SU-DHL-6 (cell line): ENCODE data around the gene ABR.

Experiments
- H2AFZ ChIP-seq: fragments of 200-600 bp; sonication (generic); 2 replicates; pipeline ENCODE4 v1.6.1; 2014; ENCODE audit warnings: low read depth, mild to moderate bottlenecking, moderate library complexity, mixed read lengths, antibody characterized with exemption, low read length; ENCODE audit not compliant: severe bottlenecking
- H3F3A ChIP-seq: fragments of 200-600 bp; shearing (Covaris generic); 2 replicates; pipeline ENCODE4 v1.6.0; 2016; ENCODE audit warnings: antibody characterized with exemption, mild to moderate bottlenecking; ENCODE audit not compliant: insufficient read depth
- H3K27ac ChIP-seq: fragments of 200-600 bp; sonication (generic); 2 replicates; pipeline ENCODE4 v1.5.1; 2016; ENCODE audit warnings: low read depth, mild to moderate bottlenecking, low read length, moderate library complexity, mixed read lengths
- H3K27me3 ChIP-seq: fragments of 200-600 bp; sonication (generic), shearing (Covaris generic); 2 replicates; pipeline ENCODE4 v1.6.0; 2014; ENCODE audit warnings: mild to moderate bottlenecking, low read length
- H3K36me3 ChIP-seq: fragments of 200-600 bp; sonication (generic); 2 replicates; pipeline ENCODE4 v1.6.1; 2014; ENCODE audit warnings: mild to moderate bottlenecking, low read length, mixed read lengths
- H3K4me2 ChIP-seq: fragments of 300-600, 200-600 bp; shearing (Covaris generic), sonication (generic); 2 replicates; pipeline ENCODE4 v1.6.0; 2014; ENCODE audit warnings: low read length, low read depth, mild to moderate bottlenecking; ENCODE audit not compliant: poor library complexity, severe bottlenecking
- H3K4me3 ChIP-seq: fragments of 200-600 bp; sonication (generic); 2 replicates; pipeline ENCODE4 v1.5.1; 2014; ENCODE audit warnings: antibody characterized with exemption, low read length, mild to moderate bottlenecking, mixed read lengths; ENCODE audit not compliant: insufficient read depth, poor library complexity, severe bottlenecking
- H3K79me2 ChIP-seq: fragments of 200-600 bp; sonication (generic); 2 replicates; pipeline ENCODE4 v1.6.1; 2014; ENCODE audit warnings: mild to moderate bottlenecking, low read length, moderate library complexity; ENCODE audit not compliant: insufficient read depth
- H3K9ac ChIP-seq: fragments of 200-600 bp; sonication (generic); 2 replicates; pipeline ENCODE4 v1.7.0; 2014; ENCODE audit warnings: mild to moderate bottlenecking, low read length
- H3K9me2 ChIP-seq: fragments of 200-600 bp; sonication (generic); replicated peaks from 2 replicates; pipeline ENCODE4 v1.6.1; 2014; ENCODE audit warnings: low read length; ENCODE audit not compliant: insufficient read depth
- H3K9me3 ChIP-seq: fragments of 200-600 bp; sonication (generic); 2 replicates; pipeline ENCODE4 v1.6.1; 2014; ENCODE audit warnings: low read length, mixed read lengths; ENCODE audit not compliant: insufficient read depth
- H4K20me1 ChIP-seq: fragments of 200-600 bp; sonication (generic); 2 replicates; pipeline ENCODE4 v1.6.1; 2014; ENCODE audit warnings: low read depth, mild to moderate bottlenecking, antibody characterized with exemption, low read length, moderate library complexity, mixed read lengths
- EZH2phosphoT487 ChIP-seq: fragments of 200-600 bp; sonication (generic), shearing (Covaris generic); conservative IDR thresholded peaks from 2 replicates; pipeline ENCODE4 v1.6.1; 2018; ENCODE audit warnings: mild to moderate bottlenecking, antibody characterized with exemption, low read length, moderate library complexity, mixed read lengths
- TF ChIP-seq, protein P1 (sequence below): fragments of 200-600 bp; sonication (generic); IDR thresholded peaks from one replicate; pipeline ENCODE4 v1.5.1; 2017; ENCODE audit warnings: antibody characterized with exemption, mild to moderate bottlenecking, low read length, moderate library complexity; ENCODE audit not compliant: insufficient read depth, poor library complexity, severe bottlenecking

ABR gene

DNA sequence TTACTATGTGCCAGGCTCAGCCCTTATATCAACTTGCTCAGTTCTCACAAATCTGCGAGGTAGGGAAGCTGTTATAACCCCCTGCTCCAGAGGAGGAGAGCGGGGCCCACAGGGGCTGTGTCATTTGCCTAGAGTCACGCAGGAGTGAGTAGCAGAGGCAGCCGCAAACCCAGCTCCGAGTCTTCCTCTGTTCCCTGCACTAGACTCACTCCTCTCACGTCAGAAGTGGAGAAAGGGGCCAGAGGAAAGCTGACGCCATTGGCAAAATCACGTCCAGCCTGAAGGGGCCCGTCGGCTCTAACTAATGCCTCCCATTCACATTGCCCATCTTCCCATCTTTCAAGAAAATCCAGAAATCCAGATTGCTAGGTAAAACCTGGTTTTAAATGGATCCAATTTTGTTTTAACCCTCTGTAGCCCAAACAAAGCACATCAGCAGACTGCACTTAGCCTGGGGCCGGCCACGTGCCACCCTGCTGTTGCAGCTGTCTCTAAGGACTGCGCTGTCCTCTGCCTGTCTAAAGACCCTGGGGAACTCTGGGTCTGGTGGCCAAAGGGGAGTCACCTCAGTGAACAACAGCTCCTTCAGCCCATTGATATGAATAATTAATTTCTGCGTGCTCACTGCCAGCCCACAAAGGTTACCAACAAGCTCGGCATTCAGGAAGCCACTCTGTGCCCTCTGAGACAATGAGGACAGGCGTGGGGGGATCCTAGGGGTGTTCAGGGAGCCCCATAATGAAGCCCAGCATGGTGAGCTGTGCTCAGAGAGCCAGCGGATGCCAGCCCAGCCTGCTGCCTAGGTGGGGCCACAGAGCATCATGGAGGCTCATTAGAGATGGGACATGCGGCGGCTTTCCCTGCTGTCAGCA, 36.7 kb upstream of the ABR start:
- no peaks in the 10 kb centered on the region for H3K9me2 ChIP-seq
- peak overlapping the region; percentile 17 for H3K4me3 ChIP-seq
- H3K9ac ChIP-seq, result peak overlapping the region; percentile 35
- peak overlapping the region; percentile 53 for H3K4me2 ChIP-seq
- peaks cover 3% of the 10 kb centered on the region; the same call in 1 of the 2 replicates for H4K20me1 ChIP-seq
- no peaks in the 10 kb centered on the region for H3K27me3 ChIP-seq
- no peaks in the 10 kb centered on the region for H3K9me3 ChIP-seq
- no peak overlapping the region for H2AFZ ChIP-seq
- peaks cover 71% of the 10 kb centered on the region for H3K79me2 ChIP-seq
- H3K36me3 ChIP-seq, result no peaks in the 10 kb centered on the region
- H3K27ac ChIP-seq, result peak overlapping the region; percentile 89
- TF ChIP-seq, protein P1, sequence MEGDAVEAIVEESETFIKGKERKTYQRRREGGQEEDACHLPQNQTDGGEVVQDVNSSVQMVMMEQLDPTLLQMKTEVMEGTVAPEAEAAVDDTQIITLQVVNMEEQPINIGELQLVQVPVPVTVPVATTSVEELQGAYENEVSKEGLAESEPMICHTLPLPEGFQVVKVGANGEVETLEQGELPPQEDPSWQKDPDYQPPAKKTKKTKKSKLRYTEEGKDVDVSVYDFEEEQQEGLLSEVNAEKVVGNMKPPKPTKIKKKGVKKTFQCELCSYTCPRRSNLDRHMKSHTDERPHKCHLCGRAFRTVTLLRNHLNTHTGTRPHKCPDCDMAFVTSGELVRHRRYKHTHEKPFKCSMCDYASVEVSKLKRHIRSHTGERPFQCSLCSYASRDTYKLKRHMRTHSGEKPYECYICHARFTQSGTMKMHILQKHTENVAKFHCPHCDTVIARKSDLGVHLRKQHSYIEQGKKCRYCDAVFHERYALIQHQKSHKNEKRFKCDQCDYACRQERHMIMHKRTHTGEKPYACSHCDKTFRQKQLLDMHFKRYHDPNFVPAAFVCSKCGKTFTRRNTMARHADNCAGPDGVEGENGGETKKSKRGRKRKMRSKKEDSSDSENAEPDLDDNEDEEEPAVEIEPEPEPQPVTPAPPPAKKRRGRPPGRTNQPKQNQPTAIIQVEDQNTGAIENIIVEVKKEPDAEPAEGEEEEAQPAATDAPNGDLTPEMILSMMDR, result no peak
- TF ChIP-seq EZH2phosphoT487, result no peak
- H3F3A ChIP-seq, result peaks cover 47% of the 10 kb centered on the region

DNA sequence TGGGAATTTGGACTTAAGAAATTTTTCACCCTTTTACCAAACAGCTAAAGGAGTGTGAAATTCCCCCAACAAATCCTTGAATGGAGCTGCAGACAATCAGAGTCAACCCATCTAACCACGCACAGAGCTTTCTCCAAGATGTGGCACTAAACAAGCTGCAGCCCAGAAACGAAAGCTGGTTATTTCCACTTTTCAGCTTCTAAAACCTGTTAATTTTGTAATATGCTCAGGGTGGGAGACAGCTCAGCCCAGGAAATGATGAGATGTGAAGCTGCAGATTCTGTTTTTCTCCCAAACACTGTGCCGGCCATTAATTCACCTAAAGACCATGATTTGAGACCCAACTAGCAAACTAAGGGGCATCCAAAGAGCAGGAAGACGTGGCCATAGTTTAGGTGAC, 33.2 kb upstream of the ABR start:
- H3K27me3 ChIP-seq, result no peaks in the 10 kb centered on the region
- H3K36me3 ChIP-seq, result no peaks in the 10 kb centered on the region
- TF ChIP-seq, protein P1, result no peak
- TF ChIP-seq EZH2phosphoT487, result no peak
- peak overlapping the region; percentile 55 for H3K4me2 ChIP-seq
- H3F3A ChIP-seq, result peaks cover 32% of the 10 kb centered on the region
- peak overlapping the region; percentile 83 for H3K27ac ChIP-seq
- H4K20me1 ChIP-seq, result peaks cover 3% of the 10 kb centered on the region
- no peaks in the 10 kb centered on the region for H3K9me2 ChIP-seq
- no peak overlapping the region for H3K4me3 ChIP-seq
- H2AFZ ChIP-seq, result no peak overlapping the region
- H3K9me3 ChIP-seq, result no peaks in the 10 kb centered on the region
- H3K9ac ChIP-seq, result peak overlapping the region; percentile 27; the same call in 1 of the 2 replicates
- peaks cover 72% of the 10 kb centered on the region for H3K79me2 ChIP-seq

DNA sequence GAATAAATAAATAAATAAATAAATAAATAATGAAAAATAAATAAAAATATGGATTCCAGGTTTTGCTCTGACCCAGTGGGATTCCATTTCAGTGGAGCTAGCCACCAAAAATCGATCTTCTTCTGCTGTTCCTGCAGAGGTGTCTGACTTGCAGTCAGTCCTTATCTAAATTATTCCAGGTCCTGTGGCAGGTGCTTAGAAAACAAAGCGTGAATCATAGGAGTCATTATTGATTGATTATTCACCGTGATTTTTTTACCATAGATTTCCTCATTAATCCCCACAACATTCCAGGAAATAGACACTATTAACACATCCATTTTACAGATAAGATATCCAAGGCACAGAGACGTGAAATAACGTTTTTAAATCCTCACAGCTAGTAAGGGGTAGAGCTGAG, 31.5 kb upstream of the ABR start:
- Histone ChIP-seq H3K4me2 (peak overlapping the region; percentile 4), H3K9ac (no peak overlapping the region), H3K4me3 (no peak overlapping the region), H3K27me3 (no peaks in the 10 kb centered on the region), H3K9me3 (no peaks in the 10 kb centered on the region), H3K79me2 (peaks cover 58% of the 10 kb centered on the region), H3K36me3 (no peaks in the 10 kb centered on the region), H3K27ac (peak overlapping the region; percentile 83; the same call in 1 of the 2 replicates), H3K9me2 (no peaks in the 10 kb centered on the region), H3F3A (peaks cover 25% of the 10 kb centered on the region), H4K20me1 (peaks cover 3% of the 10 kb centered on the region), H2AFZ (no peak overlapping the region)
- TF ChIP-seq, protein P1, result no peak
- no peak for TF ChIP-seq EZH2phosphoT487
